Osteoblast (primary cell): ENCODE results near the gene FOXN3. TPM values are rescaled to one million over a fixed set of nuclear protein-coding genes. Genes with fewer than 3 reads are reported as not detected.

Experiments
- DNase-seq: peaks from one replicate; pipeline ENCODE4 v3.0.0; 2011; ENCODE audit warnings: low spot score, mixed read lengths; ENCODE audit not compliant: insufficient read length; ENCODE audit errors: missing footprints
- H2AFZ ChIP-seq: 2 replicates; pipeline ENCODE4 v1.6.0; 2011; ENCODE audit warnings: mild to moderate bottlenecking, low read length
- H3K27ac ChIP-seq: 2 replicates; pipeline ENCODE4 v1.5.1; 2011; ENCODE audit warnings: mild to moderate bottlenecking, low read depth, low read length, moderate library complexity
- H3K27me3 ChIP-seq: 2 replicates; pipeline ENCODE4 v1.6.0; 2012; ENCODE audit warnings: mild to moderate bottlenecking, control low read depth, inconsistent platforms, low read length, moderate library complexity; ENCODE audit not compliant: insufficient read depth
- H3K36me3 ChIP-seq: 2 replicates; pipeline ENCODE4 v1.5.1; 2011; ENCODE audit warnings: mild to moderate bottlenecking, low read length, control low read depth, moderate library complexity; ENCODE audit not compliant: insufficient read depth
- H3K4me1 ChIP-seq: 2 replicates; pipeline ENCODE4 v1.5.1; 2011; ENCODE audit warnings: mild to moderate bottlenecking, low read length, control low read depth, moderate library complexity; ENCODE audit not compliant: insufficient read depth
- H3K4me2 ChIP-seq: 2 replicates; pipeline ENCODE4 v1.6.0; 2011; ENCODE audit warnings: mild to moderate bottlenecking, low read length; ENCODE audit not compliant: insufficient read depth
- H3K4me3 ChIP-seq: fragments of 200-600 bp; sonication (generic); 3 replicates; pipeline ENCODE4 v1.5.1; 2012; ENCODE audit warnings: mild to moderate bottlenecking, low read length, inconsistent platforms; ENCODE audit not compliant: insufficient read depth
- H3K79me2 ChIP-seq: 2 replicates; pipeline ENCODE4 v1.6.0; 2012; ENCODE audit warnings: mild to moderate bottlenecking, low read length, control low read depth, inconsistent platforms; ENCODE audit not compliant: insufficient read depth
- H3K9me3 ChIP-seq: 2 replicates; pipeline ENCODE4 v1.5.1; 2011; ENCODE audit warnings: low read depth, low read length, control low read depth
- H4K20me1 ChIP-seq: 2 replicates; pipeline ENCODE4 v1.6.0; 2012; ENCODE audit warnings: mild to moderate bottlenecking, low read length, control low read depth; ENCODE audit not compliant: insufficient read depth
- total RNA-seq: library from RNA; depleted of rRNA; stranded (reverse); fragments of >200 nt; gene quantifications from 2 replicates; pipeline ENCODE4 v1.2.3, GENCODE V29; 2012
- TF ChIP-seq, protein P1 (sequence below): IDR thresholded peaks from 2 replicates; pipeline ENCODE4 v1.5.1; 2011; ENCODE audit warnings: mild to moderate bottlenecking, low read depth, low read length, moderate library complexity; ENCODE audit errors: extremely low read depth

Gene FOXN3
- total RNA-seq, 1 donor: 49.9 TPM

GRCh38 chr14:89402363-89402762, 14.7 kb downstream of the FOXN3 start:
- TF ChIP-seq, protein P1, sequence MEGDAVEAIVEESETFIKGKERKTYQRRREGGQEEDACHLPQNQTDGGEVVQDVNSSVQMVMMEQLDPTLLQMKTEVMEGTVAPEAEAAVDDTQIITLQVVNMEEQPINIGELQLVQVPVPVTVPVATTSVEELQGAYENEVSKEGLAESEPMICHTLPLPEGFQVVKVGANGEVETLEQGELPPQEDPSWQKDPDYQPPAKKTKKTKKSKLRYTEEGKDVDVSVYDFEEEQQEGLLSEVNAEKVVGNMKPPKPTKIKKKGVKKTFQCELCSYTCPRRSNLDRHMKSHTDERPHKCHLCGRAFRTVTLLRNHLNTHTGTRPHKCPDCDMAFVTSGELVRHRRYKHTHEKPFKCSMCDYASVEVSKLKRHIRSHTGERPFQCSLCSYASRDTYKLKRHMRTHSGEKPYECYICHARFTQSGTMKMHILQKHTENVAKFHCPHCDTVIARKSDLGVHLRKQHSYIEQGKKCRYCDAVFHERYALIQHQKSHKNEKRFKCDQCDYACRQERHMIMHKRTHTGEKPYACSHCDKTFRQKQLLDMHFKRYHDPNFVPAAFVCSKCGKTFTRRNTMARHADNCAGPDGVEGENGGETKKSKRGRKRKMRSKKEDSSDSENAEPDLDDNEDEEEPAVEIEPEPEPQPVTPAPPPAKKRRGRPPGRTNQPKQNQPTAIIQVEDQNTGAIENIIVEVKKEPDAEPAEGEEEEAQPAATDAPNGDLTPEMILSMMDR: no peak
- Histone ChIP-seq H3K9me3 (no peaks in the 10 kb centered on the region), H2AFZ (no peak overlapping the region), H3K79me2 (peaks cover 19% of the 10 kb centered on the region), H3K4me3 (no peak overlapping the region), H3K4me2 (no peak overlapping the region), H4K20me1 (peaks cover 21% of the 10 kb centered on the region), H3K27me3 (no peaks in the 10 kb centered on the region), H3K4me1 (peaks cover 5% of the 10 kb centered on the region), H3K36me3 (no peaks in the 10 kb centered on the region), H3K27ac (no peak overlapping the region)
- no peak for DNase-seq

DNA sequence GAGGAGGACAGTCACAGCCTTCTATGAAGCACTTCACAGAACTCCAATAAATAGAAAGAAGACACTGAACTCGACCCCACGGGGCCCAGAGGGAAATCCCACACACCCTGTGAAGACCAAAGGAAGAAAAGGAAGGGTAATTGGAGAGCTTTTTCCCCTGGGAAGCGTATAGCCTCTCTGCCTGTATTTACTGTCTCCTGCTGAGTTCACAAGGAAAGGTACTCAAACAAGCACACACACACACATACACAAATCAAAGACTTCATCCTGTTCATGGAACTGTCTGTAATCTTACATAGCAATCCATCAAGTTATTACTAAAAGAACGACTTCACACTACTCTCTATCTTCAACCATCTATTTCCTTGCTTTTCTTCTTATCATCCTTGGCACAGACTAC, 15.3 kb downstream of the FOXN3 start:
- Histone ChIP-seq H3K4me3 (no peak overlapping the region), H4K20me1 (peaks cover 19% of the 10 kb centered on the region), H3K27ac (no peak overlapping the region), H2AFZ (no peak overlapping the region), H3K27me3 (no peaks in the 10 kb centered on the region), H3K4me1 (peaks cover under 1% of the 10 kb centered on the region), H3K9me3 (no peaks in the 10 kb centered on the region), H3K36me3 (no peaks in the 10 kb centered on the region), H3K4me2 (no peak overlapping the region), H3K79me2 (peaks cover 14% of the 10 kb centered on the region)
- no peak for DNase-seq
- TF ChIP-seq, protein P1: no peak

- Histone ChIP-seq H3K36me3 (no peaks in the 10 kb centered on the region), H3K27me3 (no peaks in the 10 kb centered on the region), H3K4me1 (no peaks in the 10 kb centered on the region), H3K4me3 (no peak overlapping the region), H3K79me2 (peaks cover 14% of the 10 kb centered on the region), H3K4me2 (no peak overlapping the region), H4K20me1 (peaks cover 19% of the 10 kb centered on the region), H3K9me3 (no peaks in the 10 kb centered on the region), H3K27ac (no peak overlapping the region), H2AFZ (no peak overlapping the region)
- TF ChIP-seq, protein P1: no peak
- no peak for DNase-seq
Measured at GRCh38 chr14:89401241-89401640, 15.8 kb downstream of the FOXN3 start.

- H3K79me2 ChIP-seq: peaks cover 14% of the 10 kb centered on the region
- no peak overlapping the region for H3K4me3 ChIP-seq
- H3K36me3 ChIP-seq: no peaks in the 10 kb centered on the region
- no peaks in the 10 kb centered on the region for H3K27me3 ChIP-seq
- no peak overlapping the region for H2AFZ ChIP-seq
- DNase-seq: no peak
- no peaks in the 10 kb centered on the region for H3K4me1 ChIP-seq
- peaks cover 22% of the 10 kb centered on the region for H4K20me1 ChIP-seq
- H3K4me2 ChIP-seq: no peak overlapping the region
- TF ChIP-seq, protein P1: no peak
- no peaks in the 10 kb centered on the region for H3K9me3 ChIP-seq
- no peak overlapping the region for H3K27ac ChIP-seq
Measured at GRCh38 chr14:89400529-89400928, 16.5 kb downstream of the FOXN3 start.
